HEK293 (cell line): ENCODE data around the gene CACNA1G.

Experiments used
- CTCF ChIA-PET: fragments of 350-600 bp; formaldehyde crosslinking; extraction: SDS; loops from one replicate; lab custom pipeline; 2021; ENCODE audit warnings: antibody characterized with exemption; lab: Yijun Ruan, JAX
- POLR2A ChIA-PET: fragments of 300-600 bp; formaldehyde crosslinking; extraction: SDS; loops from one replicate; lab custom pipeline; 2020; ENCODE audit warnings: antibody characterized with exemption, inconsistent platforms; lab: Yijun Ruan, JAX
- H3K27ac ChIP-seq: fragments of 200-500 bp; sonication (Bioruptor generic); 2 replicates; pipeline ENCODE4 v1.5.1; 2014; ENCODE audit warnings: low read depth, low read length, control low read depth, inconsistent platforms; ENCODE audit errors: extremely low read depth
- H3K36me3 ChIP-seq, 2 experiments: fragments of 200-500 bp in 1 of 2; sonication (Bioruptor generic) in 1 of 2; 1 replicate in 1 of 2; 2 replicates in 1 of 2; pipeline ENCODE4 v1.5.1; 2014 to 2017; ENCODE audit warnings: inconsistent platforms in 2 of 2, low read length in 2 of 2; ENCODE audit not compliant: control insufficient read depth in 2 of 2, insufficient read depth in 1 of 2
- H3K4me1 ChIP-seq: fragments of 200-500 bp; sonication (Bioruptor generic); 2 replicates; pipeline ENCODE4 v1.5.1; 2014; ENCODE audit warnings: mild to moderate bottlenecking, low read length, inconsistent platforms; ENCODE audit not compliant: control insufficient read depth, insufficient read depth
- H3K4me3 ChIP-seq: 2 replicates; pipeline ENCODE4 v1.5.1; 2011; ENCODE audit warnings: low read depth, mild to moderate bottlenecking, control low read depth, low read length, moderate library complexity
- H3K9me3 ChIP-seq: fragments of 200-500 bp; sonication (Bioruptor generic); 2 replicates; pipeline ENCODE4 v1.5.1; 2014; ENCODE audit warnings: low read depth, low read length, inconsistent platforms; ENCODE audit not compliant: control insufficient read depth, insufficient read depth
- BCL6B ChIP-seq: fragments of 450-650 bp; formaldehyde crosslinking; IDR thresholded peaks from 2 replicates; pipeline ENCODE4 v1.5.1; 2017; ENCODE audit warnings: missing biosample characterization, missing genetic modification characterization
- EGR2 ChIP-seq: fragments of 450-650 bp; formaldehyde crosslinking; IDR thresholded peaks from 2 replicates; pipeline ENCODE4 v1.5.1; 2016; ENCODE audit warnings: low read depth, missing biosample characterization, missing genetic modification characterization
- GLIS2 ChIP-seq: fragments of 450-650 bp; formaldehyde crosslinking; IDR thresholded peaks from 2 replicates; pipeline ENCODE4 v1.5.1; 2016; ENCODE audit warnings: missing biosample characterization, missing genetic modification characterization
- IKZF3 ChIP-seq: fragments of 450-650 bp; IDR thresholded peaks from 2 replicates; pipeline ENCODE4 v1.5.0; 2018; ENCODE audit warnings: missing biosample characterization, mild to moderate bottlenecking, missing genetic modification characterization, moderate library complexity
- SCRT2 ChIP-seq: fragments of 450-650 bp; formaldehyde crosslinking; IDR thresholded peaks from 2 replicates; pipeline ENCODE4 v1.5.1; 2016; ENCODE audit warnings: missing biosample characterization, missing genetic modification characterization
- TSHZ1 ChIP-seq: fragments of 450-650 bp; formaldehyde crosslinking; IDR thresholded peaks from 2 replicates; pipeline ENCODE4 v1.5.1; 2016; ENCODE audit warnings: missing biosample characterization, missing genetic modification characterization, borderline replicate concordance
- ZBTB49 ChIP-seq: fragments of 450-650 bp; formaldehyde crosslinking; IDR thresholded peaks from 2 replicates; pipeline ENCODE4 v1.5.1; 2016; ENCODE audit warnings: missing biosample characterization, missing genetic modification characterization, low read depth
- ZNF114 ChIP-seq: fragments of 450-650 bp; formaldehyde crosslinking; IDR thresholded peaks from 2 replicates; pipeline ENCODE4 v1.5.0; 2017; ENCODE audit warnings: missing biosample characterization, missing genetic modification characterization
- ZNF19 ChIP-seq: fragments of 450-650 bp; formaldehyde crosslinking; IDR thresholded peaks from 2 replicates; pipeline ENCODE4; 2016; ENCODE audit warnings: missing biosample characterization, missing genetic modification characterization, low read depth
- ZNF239 ChIP-seq: fragments of 450-650 bp; formaldehyde crosslinking; IDR thresholded peaks from 2 replicates; pipeline ENCODE4 v1.5.1; 2016; ENCODE audit warnings: missing biosample characterization, missing genetic modification characterization
- ZNF398 ChIP-seq: fragments of 450-650 bp; formaldehyde crosslinking; IDR thresholded peaks from 2 replicates; pipeline ENCODE4 v1.5.1; 2017; ENCODE audit warnings: missing biosample characterization, missing genetic modification characterization
- ZNF514 ChIP-seq: fragments of 450-650 bp; formaldehyde crosslinking; IDR thresholded peaks from 2 replicates; pipeline ENCODE4 v1.5.1; 2016; ENCODE audit warnings: missing biosample characterization, missing genetic modification characterization
- ZNF549 ChIP-seq: fragments of 450-650 bp; IDR thresholded peaks from 2 replicates; pipeline ENCODE4 v1.5.1; 2018; ENCODE audit warnings: missing biosample characterization, missing genetic modification characterization, mild to moderate bottlenecking, inconsistent platforms, moderate library complexity
- ZNF555 ChIP-seq: fragments of 450-650 bp; formaldehyde crosslinking; conservative IDR thresholded peaks from 2 replicates; pipeline ENCODE4 v1.5.1; 2017; ENCODE audit warnings: missing biosample characterization, mild to moderate bottlenecking, missing genetic modification characterization, inconsistent platforms
- ZNF571 ChIP-seq: fragments of 450-650 bp; formaldehyde crosslinking; IDR thresholded peaks from 2 replicates; pipeline ENCODE4 v1.5.0; 2017; ENCODE audit warnings: missing biosample characterization, missing genetic modification characterization
- ZNF660 ChIP-seq: fragments of 450-650 bp; IDR thresholded peaks from 2 replicates; pipeline ENCODE4 v1.5.1; 2018; ENCODE audit warnings: missing biosample characterization, mild to moderate bottlenecking, missing genetic modification characterization
- ZNF664 ChIP-seq: fragments of 450-650 bp; formaldehyde crosslinking; IDR thresholded peaks from 2 replicates; pipeline ENCODE4 v1.5.1; 2016; ENCODE audit warnings: missing biosample characterization, missing genetic modification characterization
- ZNF777 ChIP-seq: fragments of 450-650 bp; formaldehyde crosslinking; IDR thresholded peaks from 2 replicates; pipeline ENCODE4 v1.5.1; 2017; ENCODE audit warnings: missing biosample characterization, missing genetic modification characterization, borderline replicate concordance
- ZSCAN4 ChIP-seq: fragments of 450-650 bp; formaldehyde crosslinking; IDR thresholded peaks from 2 replicates; pipeline ENCODE4 v1.5.1; 2017; ENCODE audit warnings: missing biosample characterization, missing genetic modification characterization
- ZSCAN5A ChIP-seq: fragments of 450-650 bp; formaldehyde crosslinking; IDR thresholded peaks from 2 replicates; pipeline ENCODE4 v1.5.1; 2016; ENCODE audit warnings: missing biosample characterization, missing genetic modification characterization

CACNA1G gene

GRCh38 chr17:50566886-50567285 is 6.4 kb downstream of the CACNA1G start (continued):
- TF ChIP-seq BCL6B (tag by site-specific recombination): no peak
- no peak for TF ChIP-seq ZSCAN5A
- TF ChIP-seq ZNF239 (tag by site-specific recombination): no peak
- TF ChIP-seq ZNF555 (tag by site-specific recombination): no peak
- no peak for TF ChIP-seq ZBTB49 (tag by site-specific recombination)
- no peak for TF ChIP-seq ZNF571 (tag by site-specific recombination)

GRCh38 chr17:50568659-50569058 is 8.1 kb downstream of the CACNA1G start:
- Histone ChIP-seq H3K36me3 (no peaks in the 10 kb centered on the region), H3K4me3 (no peak overlapping the region), H3K9me3 (no peaks in the 10 kb centered on the region), H3K4me1 (peaks cover 3% of the 10 kb centered on the region; the same call in 1 of the 2 replicates), H3K27ac (no peak overlapping the region)
- TF ChIP-seq ZNF398 (tag by site-specific recombination): no peak
- no peak for TF ChIP-seq GLIS2 (tag by site-specific recombination)
- no peak for TF ChIP-seq IKZF3 (tag by site-specific recombination)
- POLR2A ChIA-PET: no interaction called here
- CTCF ChIA-PET: interaction anchor here (0.7 to 1.8 kb wide), 2 partner anchors 18 to 489 kb away, joined by 3 to 7 read pairs; no protein-coding TSS in a partner anchor

- ChIA-PET CTCF (interaction anchor here (2.5 kb wide), 1 partner anchor 57 kb away, joined by 12 read pairs; no protein-coding TSS in a partner anchor), POLR2A (interaction anchor here (1.0 kb wide), 1 partner anchor 21 kb away, joined by 3 read pairs; no protein-coding TSS in a partner anchor)
- Histone ChIP-seq H3K9me3 (no peaks in the 10 kb centered on the region), H3K36me3 (no peaks in the 10 kb centered on the region), H3K4me3 (no peak overlapping the region), H3K4me1 (peaks cover 3% of the 10 kb centered on the region; the same call in 1 of the 2 replicates), H3K27ac (no peak overlapping the region)
- TF ChIP-seq EGR2 (tag by site-specific recombination) (no peak), ZNF777 (tag by site-specific recombination) (no peak), SCRT2 (tag by site-specific recombination) (no peak), ZNF19 (tag by site-specific recombination) (no peak), ZNF660 (tag by site-specific recombination) (no peak), ZNF114 (tag by site-specific recombination) (no peak), ZSCAN4 (tag by site-specific recombination) (no peak), TSHZ1 (tag by site-specific recombination) (no peak), ZNF549 (tag by site-specific recombination) (no peak), ZNF664 (no peak), ZNF514 (tag by site-specific recombination) (no peak)
Observed at GRCh38 chr17:50569592-50569991, 9.1 kb downstream of the CACNA1G start.
